Endothelial cell of umbilical vein (primary cell): Measurements from ENCODE around the gene THSD4. TPM values are rescaled to one million over a fixed set of nuclear protein-coding genes. Genes with fewer than 3 reads are reported as not detected.

Source experiments
- BruUV-seq: library from RNA; stranded (reverse); fragments of 400-500 nt; replicated peaks from 2 replicates; lab custom pipeline; 2021; lab: Mats Ljungman, UMichigan
- CTCF ChIA-PET: fragments of 300-600, 350-600 bp; sonication (Branson Sonifier 250); formaldehyde crosslinking; loops from one replicate; lab custom pipeline; 2021; ENCODE audit warnings: antibody characterized with exemption, inconsistent platforms; lab: Charles Lee
- POLR2A ChIA-PET: fragments of 300-600, 350-600 bp; sonication (Branson Sonifier 250); formaldehyde crosslinking; loops from one replicate; lab custom pipeline; 2021; ENCODE audit warnings: antibody characterized with exemption, inconsistent platforms; lab: Charles Lee
- DNase-seq: peaks from one replicate; pipeline ENCODE4 v3.0.0-alpha.2; 2011; ENCODE audit warnings: low read depth, low spot score
- FAIRE-seq: peaks from 2 replicates; lab custom pipeline; 2011; peaks lifted over from hg19 to GRCh38; lab: Jason Lieb, UNC
- H2AFZ ChIP-seq: 2 replicates; pipeline ENCODE4 v1.6.0; 2012; ENCODE audit warnings: low read depth, low read length, control low read depth, inconsistent platforms
- H3K27ac ChIP-seq: 2 replicates; pipeline ENCODE4 v1.5.1; 2011; ENCODE audit warnings: low read depth, mild to moderate bottlenecking, control low read depth, low read length, moderate library complexity; ENCODE audit not compliant: insufficient read depth
- H3K27me3 ChIP-seq, 2 experiments: 2 replicates each; pipeline versions ENCODE4 v1.6.0 to v1.6.1; 2011; ENCODE audit warnings: low read length in 2 of 2, mixed read lengths in 1 of 2; ENCODE audit not compliant: control insufficient read depth in 2 of 2, insufficient read depth in 2 of 2
- H3K36me3 ChIP-seq, 2 experiments: 2 replicates in 1 of 2; 3 replicates in 1 of 2; pipeline ENCODE4 v1.5.1; 2011; ENCODE audit warnings: low read length in 2 of 2, mild to moderate bottlenecking in 1 of 2, moderate library complexity in 1 of 2; ENCODE audit not compliant: control insufficient read depth in 2 of 2, insufficient read depth in 2 of 2; ENCODE audit errors: extremely low read depth in 1 of 2
- H3K4me1 ChIP-seq: 3 replicates; pipeline ENCODE4 v1.5.1; 2011; ENCODE audit warnings: mild to moderate bottlenecking, low read length; ENCODE audit not compliant: control insufficient read depth, insufficient read depth; ENCODE audit errors: extremely low read depth
- H3K4me2 ChIP-seq: 2 replicates; pipeline ENCODE4 v1.6.1; 2011; ENCODE audit warnings: low read length, control low read depth, mixed read lengths; ENCODE audit not compliant: insufficient read depth
- H3K4me3 ChIP-seq, 3 experiments: fragments of 200-600 bp in 1 of 3; sonication (generic), shearing (Covaris generic) in 1 of 3; replicated peaks in 1 of 3; 2 replicates each; pipeline ENCODE4 v1.5.1; 2011 to 2016; ENCODE audit warnings: control low read depth in 3 of 3, low read length in 3 of 3, mild to moderate bottlenecking in 2 of 3, inconsistent platforms in 1 of 3, low read depth in 1 of 3, moderate library complexity in 1 of 3; ENCODE audit not compliant: insufficient read depth in 1 of 3
- H3K79me2 ChIP-seq: 2 replicates; pipeline ENCODE4 v1.6.0; 2012; ENCODE audit warnings: low read length, inconsistent platforms; ENCODE audit not compliant: control insufficient read depth, insufficient read depth
- H3K9ac ChIP-seq: replicated peaks from 2 replicates; pipeline ENCODE3; 2011; ENCODE audit warnings: low read length, control low read depth; ENCODE audit not compliant: insufficient read depth; ENCODE audit errors: extremely low read depth
- H3K9me1 ChIP-seq: replicated peaks from 3 replicates; pipeline ENCODE4 v1.6.0; 2011; ENCODE audit warnings: mild to moderate bottlenecking, low read length; ENCODE audit not compliant: control insufficient read depth, insufficient read depth; ENCODE audit errors: extremely low read depth
- H3K9me3 ChIP-seq: replicated peaks from 2 replicates; pipeline ENCODE4 v1.5.1; 2012; ENCODE audit warnings: low read length, inconsistent platforms; ENCODE audit not compliant: control insufficient read depth, insufficient read depth
- H4K20me1 ChIP-seq: replicated peaks from 2 replicates; pipeline ENCODE3; 2011; ENCODE audit warnings: mild to moderate bottlenecking, low read length; ENCODE audit not compliant: control insufficient read depth, insufficient read depth; ENCODE audit errors: extremely low read depth
- FOS ChIP-seq: IDR thresholded peaks from 2 replicates; pipeline ENCODE4 v1.6.1; 2011; ENCODE audit warnings: mild to moderate bottlenecking, low read length, moderate library complexity, borderline replicate concordance; ENCODE audit not compliant: insufficient read depth
- GATA2 ChIP-seq: IDR thresholded peaks from 2 replicates; pipeline ENCODE4 v1.7.0; 2011; ENCODE audit warnings: low read depth, mild to moderate bottlenecking, moderate library complexity, mixed read lengths, low read length; ENCODE audit not compliant: insufficient read length, insufficient read depth
- JUN ChIP-seq: IDR thresholded peaks from 2 replicates; pipeline ENCODE4 v1.6.1; 2011; ENCODE audit warnings: borderline replicate concordance, low read depth; ENCODE audit not compliant: insufficient read length, insufficient read depth
- MAX ChIP-seq: IDR thresholded peaks from 2 replicates; pipeline ENCODE4 v1.6.1; 2011; ENCODE audit not compliant: insufficient read depth, insufficient read length
- MYC ChIP-seq: IDR thresholded peaks from one replicate; pipeline ENCODE4 v1.6.1; 2011; ENCODE audit warnings: mild to moderate bottlenecking, low read depth, low read length
- POLR2A ChIP-seq: IDR thresholded peaks from 2 replicates; pipeline ENCODE4 v1.6.1; 2012; ENCODE audit warnings: low read depth, mild to moderate bottlenecking, control low read depth, low read length
- POLR2AphosphoS5 ChIP-seq: IDR thresholded peaks from 2 replicates; pipeline ENCODE4 v1.6.1; 2012; ENCODE audit warnings: low read depth, mild to moderate bottlenecking, control low read depth, low read length, moderate library complexity; ENCODE audit not compliant: insufficient read depth
- dilution Hi-C: fragments of 300-500 bp; cut with MboI; formaldehyde crosslinking; loops from one replicate; pipeline ENCODE4 v1.15.0; 2019; ENCODE audit warnings: low sequenced_read_pairs; ENCODE audit not compliant: extremely low pct_ligation_motif_present
- intact Hi-C: fragments of 100-400 bp; cut with micrococcal nuclease; formaldehyde crosslinking; loops from one replicate; pipeline ENCODE4 v1.10.0; 2022
- polyA plus RNA-seq, 4 experiments: library from polyadenylated mRNA; depleted of rRNA in 3 of 4; stranded (reverse) in 3 of 4; unstranded in 1 of 4; fragments of >200 nt; gene quantifications; 2 replicates each; pipeline versions ENCODE4 v1.2.1 to v1.2.3, GENCODE V29; 2011 to 2012; ENCODE audit warnings: missing spikeins in 1 of 4
- total RNA-seq: library from RNA; stranded (reverse); gene quantifications from 2 replicates; pipeline ENCODE4 v1.2.3, GENCODE V29; 2021

THSD4 gene
- total and polyA plus RNA-seq, 2 donors (not counting 3 experiments of a cell fraction or from before 2014, with no cell fraction given) = 9.9 to 25.4 TPM

GRCh38 chr15:71251584-71252043, 136.3 kb downstream of the THSD4 start:
- FAIRE-seq = peak; percentile 18
- CTCF ChIA-PET = interaction anchor here (0.6 to 1.7 kb wide), 6 partner anchors 14 to 189 kb away, joined by 3 to 5 read pairs (median 4); partner anchors contain the start of gene THSD4
- POLR2A ChIA-PET = no interaction called here

GRCh38 chr15:71252044-71252739, 136.9 kb downstream of the THSD4 start:
- Histone ChIP-seq H3K79me2 (no peaks in the 10 kb centered on the region), H3K27ac (peak overlapping the region; percentile 60), H3K27me3 (no peaks in the 10 kb centered on the region), H3K4me1 (peaks cover 31% of the 10 kb centered on the region), H3K4me2 (no peak overlapping the region), H3K4me3 (no peak overlapping the region), H3K36me3 (no peaks in the 10 kb centered on the region), H3K9me1 (no peaks in the 10 kb centered on the region), H3K9ac (peak overlapping the region; percentile 23), H4K20me1 (no peaks in the 10 kb centered on the region), H2AFZ (no peak overlapping the region), H3K9me3 (no peaks in the 10 kb centered on the region)
- intact Hi-C loops (loop anchor here (2.0 to 5.0 kb wide), 2 partner anchors 23 to 125 kb away; no protein-coding TSS in a partner anchor), dilution Hi-C loops (no loop called here)
- DNase-seq = peak; percentile 58
- FAIRE-seq = peak; percentile 68
- peak; percentile 81 for TF ChIP-seq GATA2
- TF ChIP-seq FOS = peak; percentile 44
- peak; percentile 2 for TF ChIP-seq JUN
- no peak for TF ChIP-seq POLR2A
- ChIA-PET CTCF (interaction anchor here (0.6 to 1.7 kb wide), 6 partner anchors 15 to 189 kb away, joined by 3 to 5 read pairs (median 4); partner anchors contain the start of gene THSD4), POLR2A (no interaction called here)
- BruUV-seq = no TSS peak

More at GRCh38 chr15:71251584-71252043, 136.3 kb downstream of the THSD4 start:
- Histone ChIP-seq H3K9me3 (no peaks in the 10 kb centered on the region), H4K20me1 (no peaks in the 10 kb centered on the region), H3K9me1 (no peaks in the 10 kb centered on the region), H3K9ac (peak overlapping the region; percentile 23), H3K4me2 (no peak overlapping the region), H3K27ac (peak overlapping the region; percentile 60), H3K4me1 (peaks cover 31% of the 10 kb centered on the region), H3K27me3 (no peaks in the 10 kb centered on the region), H3K4me3 (no peak overlapping the region), H3K36me3 (no peaks in the 10 kb centered on the region), H3K79me2 (no peaks in the 10 kb centered on the region), H2AFZ (no peak overlapping the region)
- dilution Hi-C loops (no loop called here), intact Hi-C loops (loop anchor here (2.0 to 5.0 kb wide), 2 partner anchors 23 to 124 kb away; no protein-coding TSS in a partner anchor)
- peak; percentile 69 for DNase-seq
- no peak for TF ChIP-seq POLR2AphosphoS5
- TF ChIP-seq POLR2A = no peak
- TF ChIP-seq GATA2 = no peak
- TF ChIP-seq MAX = no peak
- no peak for TF ChIP-seq JUN
- TF ChIP-seq MYC = no peak
- no peak for TF ChIP-seq FOS
- BruUV-seq = TSS peak; percentile 78
